Dermis blood vessel endothelial cell (primary cell): ENCODE data around the gene C1orf21. TPM values are rescaled to one million over a fixed set of nuclear protein-coding genes. Genes with fewer than 3 reads are reported as not detected.
A peak's percentile ranks its signal among the peaks of the same experiment; 100 is the strongest.

Experiments
- DNase-seq: peaks from one replicate; pipeline ENCODE4 v3.0.0; 2010
- total RNA-seq: library from RNA; depleted of rRNA; stranded (reverse); fragments of >200 nt; gene quantifications from 2 replicates; pipeline ENCODE4 v1.2.3, GENCODE V29; 2014

The C1orf21 gene
- total RNA-seq, 1 donor from 2014 or later, result 41.0 TPM

- no peak for DNase-seq
Measured at GRCh38 chr1:184487531-184488193, 100.8 kb downstream of the C1orf21 start.

- no peak for DNase-seq
Measured at GRCh38 chr1:184489908-184490307, 103.1 kb downstream of the C1orf21 start.

GRCh38 chr1:184492536-184492935, 105.7 kb downstream of the C1orf21 start:
- no peak for DNase-seq

DNA sequence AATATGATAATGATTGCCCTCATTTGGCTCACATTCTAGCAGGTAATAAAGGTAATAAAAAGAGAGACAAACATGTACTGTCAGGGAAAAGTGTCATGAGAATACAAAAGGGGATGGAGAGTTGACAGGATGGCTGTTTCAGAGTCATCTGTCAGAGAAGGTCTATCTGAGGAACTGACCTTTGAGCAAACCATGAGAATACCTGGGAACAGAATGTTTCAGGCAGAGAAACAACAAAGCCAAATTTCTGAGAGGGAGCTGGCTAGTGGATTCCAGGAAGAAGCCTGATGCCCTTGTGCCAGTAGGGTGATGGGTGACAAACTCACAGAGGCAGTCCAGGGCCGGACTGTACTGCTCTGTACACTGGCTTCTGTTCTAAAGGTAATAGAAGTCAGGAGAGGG, 107.2 kb downstream of the C1orf21 start:
- no peak for DNase-seq

- DNase-seq, result no peak
Measured at GRCh38 chr1:184494929-184495328, 108.1 kb downstream of the C1orf21 start.

DNA sequence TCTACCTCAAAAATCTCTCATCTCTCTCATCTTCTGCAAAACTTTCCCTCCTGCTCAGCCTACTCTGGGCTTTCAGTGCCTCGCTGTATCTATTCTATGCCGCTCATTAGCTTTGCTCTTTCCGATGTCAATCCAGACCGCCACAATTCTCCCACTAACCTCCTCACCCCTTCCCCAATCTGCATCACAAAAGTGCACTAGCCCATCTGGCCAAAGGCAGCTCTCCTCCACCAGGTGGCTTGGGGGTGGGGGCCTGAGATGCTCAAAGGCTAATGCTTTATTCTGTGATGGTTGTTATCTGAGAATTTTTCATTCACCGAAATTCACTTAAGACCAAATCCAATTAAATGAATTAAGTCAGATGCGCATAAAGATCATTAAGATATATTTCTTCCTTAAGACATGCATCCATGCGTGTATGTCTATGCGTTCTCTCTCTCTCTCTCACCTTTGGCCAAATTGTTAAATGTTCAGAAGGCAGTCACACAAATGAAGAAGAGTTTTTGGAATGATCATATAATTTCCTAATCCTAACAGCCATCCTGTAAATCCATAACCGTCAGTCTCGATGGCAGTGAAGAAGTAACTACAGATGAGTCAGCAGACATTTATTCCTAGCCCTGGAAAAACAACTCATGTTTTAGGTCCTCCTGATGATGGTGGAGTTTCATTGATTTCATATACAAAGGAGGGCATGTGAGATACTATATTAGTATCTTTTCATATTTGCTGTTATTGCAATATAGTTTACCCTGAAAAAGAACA, 111.3 kb downstream of the C1orf21 start:
- no peak for DNase-seq

GRCh38 chr1:184499616-184500015, 112.8 kb downstream of the C1orf21 start:
- no peak for DNase-seq

DNA sequence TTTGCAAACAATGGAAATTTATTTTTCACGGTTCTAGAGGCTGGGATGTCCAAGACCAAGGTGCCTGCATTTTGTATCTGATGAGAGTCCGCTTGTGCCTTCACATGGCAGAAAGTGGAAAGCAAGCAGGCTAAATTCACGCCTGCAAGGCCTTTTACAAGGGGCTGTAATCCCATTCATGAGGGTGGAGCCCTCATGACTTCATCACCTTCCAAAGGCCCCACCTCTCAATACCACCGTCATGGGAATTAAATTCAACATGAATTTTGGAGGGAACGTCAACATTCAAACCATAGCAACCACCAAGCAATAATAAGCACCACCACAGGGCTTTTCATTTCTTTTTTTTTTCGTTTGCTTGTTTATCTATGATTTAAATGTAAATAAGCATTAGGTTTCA, 115.3 kb downstream of the C1orf21 start:
- no peak for DNase-seq

GRCh38 chr1:184503221-184503749, 116.5 kb downstream of the C1orf21 start:
- no peak for DNase-seq

DNA sequence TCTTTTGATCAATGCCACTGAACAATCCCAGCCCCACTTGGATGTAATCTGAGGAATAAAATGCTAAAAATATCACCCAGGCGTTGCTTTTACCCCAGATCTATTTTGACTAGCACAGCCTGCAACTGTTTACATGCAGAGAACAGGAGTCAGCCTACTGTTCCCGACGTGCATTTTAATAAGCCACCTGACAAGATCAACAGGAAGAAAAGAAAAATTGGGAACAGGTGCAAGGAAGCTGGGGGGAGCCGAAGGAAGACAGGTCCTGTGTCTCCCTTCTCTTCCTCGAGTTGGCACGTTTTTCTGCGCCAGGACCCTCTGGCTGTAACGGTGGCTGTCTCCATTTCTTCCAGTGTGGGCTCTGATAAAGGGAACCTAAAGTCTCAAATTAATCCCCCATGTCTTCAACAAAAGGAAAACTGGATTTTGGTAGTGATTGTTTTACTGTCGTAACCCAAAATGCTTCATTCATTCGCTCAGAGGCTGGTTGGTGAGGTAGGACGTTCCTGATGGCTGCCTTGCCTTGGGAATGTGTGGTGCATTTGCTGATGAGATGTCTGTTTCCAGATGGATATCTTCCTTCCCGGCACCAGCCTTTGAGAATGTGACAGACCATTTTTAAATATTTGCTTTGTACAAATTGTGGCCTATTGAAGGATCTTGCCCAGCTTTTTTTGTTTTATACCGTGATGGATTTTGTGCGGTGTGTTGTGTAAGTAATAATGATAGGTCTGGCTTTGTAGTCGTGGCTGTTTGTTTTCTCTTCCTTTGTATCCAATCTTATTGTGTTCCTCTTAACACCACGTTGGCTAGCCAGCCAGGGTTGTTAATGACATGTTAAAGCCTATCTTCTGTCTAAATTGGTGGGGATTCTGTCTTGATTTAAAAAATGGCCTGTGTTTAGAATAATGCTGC, 117.5 kb downstream of the C1orf21 start:
- DNase-seq, result no peak

GRCh38 chr1:184504955-184505338, 118.1 kb downstream of the C1orf21 start:
- DNase-seq, result no peak

GRCh38 chr1:184506481-184506880, 119.7 kb downstream of the C1orf21 start:
- DNase-seq, result peak; percentile 11

- DNase-seq, result no peak
Measured at GRCh38 chr1:184507165-184507564, 120.3 kb downstream of the C1orf21 start.

GRCh38 chr1:184507604-184508280, 120.9 kb downstream of the C1orf21 start:
- DNase-seq, result peak; percentile 8

- no peak for DNase-seq
Measured at GRCh38 chr1:184509105-184509504, 122.3 kb downstream of the C1orf21 start.

DNA sequence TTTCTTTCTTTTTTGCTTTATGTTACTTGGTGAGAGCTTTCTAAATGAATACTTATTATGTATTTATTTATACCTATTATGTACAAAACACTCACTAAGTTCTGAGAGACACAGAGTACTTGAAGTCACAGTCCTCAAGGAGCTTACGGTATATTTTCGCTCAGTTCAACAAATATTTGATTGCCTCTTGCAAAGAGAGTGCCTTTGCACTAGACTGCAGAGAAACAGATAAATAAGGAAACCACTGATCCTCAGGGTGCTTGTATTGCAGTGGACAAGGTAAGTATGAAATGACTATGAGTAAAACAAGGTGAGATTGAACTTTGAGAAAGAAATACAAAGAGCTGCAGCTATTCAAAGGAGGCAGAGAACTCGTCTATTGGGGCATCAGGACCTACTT, 123.3 kb downstream of the C1orf21 start:
- no peak for DNase-seq

- DNase-seq, result no peak
Measured at GRCh38 chr1:184512724-184513123, 125.9 kb downstream of the C1orf21 start.

- no peak for DNase-seq
Measured at GRCh38 chr1:184513421-184513820, 126.6 kb downstream of the C1orf21 start.

DNA sequence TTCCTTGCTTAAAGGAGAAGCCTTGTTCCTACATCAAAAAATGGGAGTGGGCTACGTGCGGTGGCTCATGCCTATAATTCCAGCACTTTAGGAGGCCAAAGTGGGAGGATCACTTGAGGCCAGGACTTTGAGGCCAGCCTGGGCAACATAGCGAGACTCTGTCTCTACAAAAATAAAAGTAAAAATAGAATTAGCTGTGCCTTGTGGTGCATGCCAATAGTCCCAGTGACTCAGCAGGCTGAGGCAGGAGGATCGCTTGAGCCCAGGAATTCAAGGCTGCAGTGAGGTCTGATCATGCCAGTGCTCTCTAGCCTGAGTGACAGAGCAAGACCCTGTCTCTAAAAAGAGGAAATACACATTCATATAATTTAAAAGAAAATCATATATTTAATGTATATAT, 127.1 kb downstream of the C1orf21 start:
- DNase-seq, result no peak

GRCh38 chr1:184514447-184514846, 127.6 kb downstream of the C1orf21 start:
- no peak for DNase-seq

GRCh38 chr1:184517130-184517529, 130.3 kb downstream of the C1orf21 start:
- DNase-seq, result no peak

DNA sequence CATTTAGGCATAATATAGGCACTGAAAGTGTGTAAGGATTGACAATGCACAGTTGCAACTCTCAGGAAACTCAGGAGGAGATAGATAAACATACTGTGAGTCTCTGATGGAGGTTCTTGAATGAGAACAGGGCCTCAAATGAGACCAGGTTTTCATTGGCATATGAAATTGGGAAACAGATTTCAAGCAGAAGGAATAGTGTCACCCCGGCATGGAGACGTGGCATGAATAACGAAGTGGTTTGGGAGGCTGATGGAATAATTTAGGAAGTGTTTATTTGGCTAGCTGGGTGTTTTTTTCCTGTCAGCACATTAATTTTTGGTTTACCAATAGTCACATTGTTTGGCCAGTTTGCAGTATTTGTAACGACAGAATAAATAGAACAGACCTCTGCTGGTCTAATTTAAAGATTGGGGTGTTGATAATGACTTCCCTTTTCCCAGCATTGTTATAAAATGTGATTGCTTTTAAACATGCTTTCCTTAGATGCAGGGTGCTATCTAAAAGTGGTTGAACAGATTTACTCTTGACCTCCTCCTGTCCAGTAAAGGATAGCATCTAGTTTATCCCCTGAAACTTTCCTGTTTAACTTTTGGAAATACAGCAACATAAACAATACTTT, 132.0 kb downstream of the C1orf21 start:
- DNase-seq, result no peak
